Stimulated activated CD4-positive, alpha-beta T cell treated with anti-CD3 and anti-CD28 coated beads, Interleukin-1b, Interleukin-23, amount 100 ng/mL, for 4 hours (primary cell): ENCODE measurements around the gene GALNT3.
A peak's percentile ranks its signal among the peaks of the same experiment; 100 is the strongest.

Experiments
- DNase-seq, 2 donors: peaks; one replicate each; pipeline ENCODE4 v3.0.0-alpha.2; 2020; ENCODE audit warnings: low read depth in 2 of 2

GALNT3 gene

DNA sequence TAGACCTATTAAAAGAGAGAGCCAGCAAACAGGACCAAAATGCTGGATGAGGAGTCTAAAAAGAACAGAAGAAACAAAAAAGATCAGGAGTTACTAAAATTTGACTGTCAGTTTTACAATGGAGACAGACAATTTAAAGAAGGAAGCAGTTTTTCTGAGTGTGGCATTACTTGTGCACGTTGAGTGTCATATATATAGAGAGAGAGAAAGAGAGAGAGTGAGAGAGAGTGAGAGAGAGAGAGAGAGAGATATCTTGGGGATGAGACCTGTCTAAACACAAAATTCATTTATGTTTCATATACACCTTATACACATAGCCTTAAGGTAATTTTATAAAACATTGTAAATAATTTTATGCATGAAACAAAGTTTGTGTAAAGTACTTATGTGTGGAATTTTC lies 2.1 kb upstream of the GALNT3 start:
- DNase-seq, result no peak

DNA sequence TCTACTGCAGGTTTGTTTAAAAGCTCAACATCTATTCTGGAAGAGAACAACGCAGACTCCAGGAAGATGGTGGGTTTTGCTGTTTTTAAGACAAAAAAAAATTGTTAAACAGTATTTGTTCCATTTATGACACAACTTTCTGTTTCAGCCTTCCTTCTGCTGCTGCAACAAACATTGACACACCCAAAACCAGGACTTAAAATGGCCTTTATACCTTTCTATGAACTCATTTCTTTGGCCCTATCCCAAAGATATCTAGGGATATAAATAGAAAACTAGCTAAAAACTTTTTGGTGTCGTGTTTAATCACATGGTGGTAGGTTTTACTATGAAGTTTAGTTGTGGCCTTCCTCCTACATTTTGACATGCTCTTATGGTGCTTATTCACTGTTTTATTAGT lies 964 bp upstream of the GALNT3 start:
- DNase-seq, result no peak

DNA sequence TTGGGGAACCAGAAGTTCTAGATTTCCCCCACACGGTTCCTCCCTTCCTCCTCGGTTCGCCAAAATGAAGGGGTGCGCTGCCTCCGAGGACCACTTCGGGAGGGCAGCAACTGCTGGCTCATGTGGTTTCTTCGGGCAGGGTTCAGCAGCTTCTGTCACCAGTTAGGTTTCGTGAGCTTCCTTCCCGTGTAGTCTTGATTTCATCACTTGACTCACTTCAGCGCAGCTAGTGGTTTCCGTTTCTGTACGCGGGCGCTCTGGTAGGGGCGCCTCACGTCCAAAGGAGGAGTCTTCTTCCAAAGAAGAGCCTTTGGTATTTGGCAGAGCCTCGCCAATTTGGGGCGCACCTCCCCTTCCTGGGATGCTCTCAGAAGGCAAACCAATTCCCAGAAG lies 485 bp upstream of the GALNT3 start:
- DNase-seq, result peak in 1 of 2 donors; percentile 23

DNA sequence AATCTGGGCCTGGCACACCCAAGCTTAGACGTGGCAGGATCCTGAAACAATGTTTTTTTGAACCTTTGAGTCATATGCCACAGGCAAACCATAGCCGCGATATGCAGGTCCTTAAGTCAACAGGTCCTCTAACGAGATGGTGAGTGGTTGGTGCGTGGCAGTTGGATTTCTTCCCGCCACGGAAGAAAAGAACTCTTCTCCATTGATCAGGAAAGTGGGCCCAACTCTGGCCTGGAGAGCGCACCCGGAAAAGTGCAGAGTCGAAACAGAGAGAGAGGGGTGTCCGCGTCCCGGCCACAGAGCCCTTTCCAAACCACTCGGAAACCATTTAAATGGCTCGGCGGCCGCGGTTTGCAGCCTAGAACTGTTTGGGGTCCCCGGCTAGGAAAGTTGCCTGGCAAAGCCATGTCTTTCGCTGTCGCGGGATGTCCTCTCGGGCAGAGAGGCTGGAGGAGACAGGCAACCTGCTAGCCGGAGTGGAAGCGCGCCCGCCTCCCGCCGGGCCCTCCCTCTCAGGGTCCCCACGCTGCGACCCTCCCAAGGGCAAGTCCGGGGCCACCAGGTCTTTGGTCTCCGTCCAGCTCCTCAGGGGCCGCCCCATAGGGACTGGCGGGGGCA lies 777 bp downstream of the GALNT3 start:
- no peak for DNase-seq

DNA sequence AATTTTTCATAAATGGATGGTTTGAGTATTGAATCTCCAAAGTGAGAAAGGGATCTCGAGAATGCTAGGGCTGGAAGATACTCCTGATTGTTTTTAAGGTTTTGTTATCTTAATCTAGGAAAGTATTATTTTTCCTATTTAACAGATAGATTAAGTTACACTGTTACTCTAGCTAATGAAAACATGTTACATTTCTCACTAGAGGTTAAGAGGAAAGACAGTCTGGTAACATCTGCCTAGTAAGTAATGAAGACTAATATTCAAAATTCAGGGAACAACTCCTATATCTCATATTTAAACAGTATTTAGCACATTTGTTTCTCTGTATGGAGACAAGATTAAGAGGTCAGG lies 2.0 kb downstream of the GALNT3 start:
- DNase-seq, result no peak

DNA sequence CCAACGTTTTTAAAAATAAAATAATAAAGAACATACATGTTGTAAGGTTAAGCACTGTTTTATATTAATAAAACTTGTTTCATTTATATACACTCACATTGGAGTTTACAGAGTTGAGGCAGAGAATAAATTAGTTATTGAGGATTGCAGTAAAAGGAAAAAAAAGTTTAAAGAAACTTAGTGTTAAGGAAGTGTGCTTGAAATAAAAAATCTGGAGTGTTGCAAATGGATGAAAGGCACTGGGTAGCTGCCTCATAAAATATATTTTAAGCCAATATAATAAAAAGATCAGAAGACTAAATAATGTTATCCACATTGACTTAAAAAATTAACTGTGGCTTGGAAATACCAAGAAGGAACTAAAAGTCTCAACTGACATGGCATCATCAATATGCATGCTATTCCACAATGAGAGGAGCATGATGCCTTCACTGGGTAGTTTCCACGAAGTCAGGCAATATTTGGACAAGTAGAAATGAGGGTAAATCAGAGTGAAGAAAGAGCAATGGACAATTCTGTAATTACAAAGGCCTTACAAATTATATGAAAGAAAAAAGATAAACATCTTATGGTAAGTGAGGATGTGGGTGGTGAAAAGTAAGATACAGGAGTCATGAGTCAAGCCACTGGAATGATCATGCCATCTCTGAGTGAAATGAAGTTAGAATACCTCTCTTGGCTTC lies 2.5 kb downstream of the GALNT3 start:
- DNase-seq, result no peak

DNA sequence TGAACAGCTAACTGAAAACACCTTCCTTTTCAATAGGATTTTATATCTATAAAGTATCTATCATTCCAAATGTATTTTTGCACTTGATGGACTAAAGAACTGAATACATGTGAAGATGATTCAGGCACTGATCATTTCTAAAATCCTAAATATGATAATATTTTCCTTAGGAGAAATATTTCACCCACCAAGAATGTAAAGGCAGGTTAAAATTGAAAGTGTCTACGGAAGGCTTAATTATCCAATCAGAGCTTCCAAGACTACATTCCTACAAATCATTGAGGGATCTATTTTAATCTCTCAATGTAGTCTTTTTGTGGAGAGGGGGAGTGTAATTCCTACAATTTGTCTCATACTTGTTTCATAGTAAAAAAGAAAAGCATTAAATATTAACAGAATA lies 3.6 kb downstream of the GALNT3 start:
- DNase-seq, result no peak

DNA sequence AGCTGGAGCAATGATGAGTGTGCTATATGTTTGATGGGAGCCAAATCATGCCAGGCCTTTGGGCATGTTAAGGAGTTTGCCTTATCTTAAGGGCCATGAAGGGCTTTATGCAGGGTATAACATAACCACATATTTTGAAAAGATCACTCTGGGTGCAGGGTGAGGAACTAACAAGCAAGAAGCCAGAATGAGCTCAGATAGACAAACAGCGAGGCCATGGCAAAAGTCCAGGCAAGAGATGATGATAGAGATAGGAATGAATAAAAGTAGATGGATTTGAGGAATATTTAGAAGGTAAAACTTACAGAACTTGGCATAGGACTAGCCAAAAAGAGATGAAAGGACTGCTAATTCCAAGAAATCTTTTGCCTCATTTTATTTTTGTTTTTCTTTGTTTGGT lies 6.7 kb downstream of the GALNT3 start:
- no peak for DNase-seq

DNA sequence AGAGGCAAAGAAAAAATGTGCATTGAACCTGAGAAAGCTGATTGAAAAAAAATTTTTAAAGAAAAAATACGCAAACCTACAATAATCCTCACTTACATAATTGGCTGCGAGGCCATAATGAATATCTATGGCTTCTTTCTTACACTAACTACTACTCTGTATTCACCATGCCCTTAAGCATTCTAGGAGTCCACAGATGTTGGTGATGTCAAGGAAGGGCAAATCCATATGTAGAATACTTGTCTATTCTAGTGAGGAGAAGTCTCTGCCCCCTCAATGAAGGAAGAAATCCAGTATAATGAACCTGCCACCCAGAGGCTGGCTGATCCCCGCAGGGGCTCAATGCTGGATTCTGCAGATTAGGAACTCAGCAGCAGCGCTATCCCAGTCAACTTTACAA lies 14.3 kb downstream of the GALNT3 start:
- DNase-seq, result no peak

DNA sequence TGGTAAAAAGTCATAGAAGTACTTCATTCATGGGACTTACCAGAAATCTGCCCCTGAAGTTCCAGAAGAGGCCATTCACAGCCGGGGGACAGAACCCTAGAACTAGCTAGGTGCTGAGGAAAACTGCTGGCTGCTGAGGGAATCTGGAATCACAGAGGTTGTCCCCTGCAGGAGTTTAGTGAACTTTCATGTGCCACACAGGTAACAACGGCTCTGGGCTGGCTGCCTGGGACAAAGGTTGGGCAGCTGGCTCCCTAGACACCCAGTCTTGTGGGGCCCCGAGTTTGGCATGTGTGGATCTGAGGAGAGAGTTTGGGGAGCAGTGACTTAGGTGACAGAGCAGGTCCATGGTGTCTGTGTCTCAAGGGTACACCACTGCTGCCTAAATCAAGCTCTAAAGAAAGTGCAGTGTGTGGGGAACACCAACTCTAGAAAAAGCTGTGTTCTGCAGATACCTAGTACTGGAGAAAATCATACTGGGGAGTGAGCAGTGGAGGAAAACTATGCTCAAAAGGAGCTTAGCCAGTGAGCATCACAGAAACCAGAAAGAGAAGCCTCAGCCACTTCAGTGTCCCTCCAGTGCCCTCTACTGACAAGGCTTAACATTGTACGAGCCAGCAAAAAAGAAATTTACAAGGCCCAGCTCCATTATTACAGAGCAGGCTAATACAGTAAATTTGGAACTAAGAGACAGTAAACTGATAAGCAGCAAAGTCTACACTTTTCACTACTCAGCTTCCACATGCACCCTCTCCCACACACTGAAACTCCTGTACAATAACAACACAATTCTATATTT lies 15.2 kb downstream of the GALNT3 start:
- DNase-seq, result no peak

DNA sequence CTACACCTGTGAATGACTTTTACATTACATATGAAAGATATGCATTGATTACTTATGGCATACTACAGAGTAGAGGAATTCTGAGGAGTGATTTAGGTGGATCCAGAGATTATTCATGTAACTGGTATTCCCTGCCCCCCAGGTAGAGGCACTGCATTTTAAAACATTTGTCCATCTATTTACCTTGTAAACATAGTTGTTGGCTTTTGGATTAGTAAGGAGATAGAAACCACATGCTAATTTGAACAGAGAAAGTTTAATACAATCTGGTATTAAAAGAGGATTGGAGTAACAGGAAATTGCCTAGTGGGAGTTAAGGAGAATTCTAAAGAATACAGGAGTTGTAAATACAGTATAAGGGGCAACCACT lies 15.9 kb downstream of the GALNT3 start:
- DNase-seq, result no peak

DNA sequence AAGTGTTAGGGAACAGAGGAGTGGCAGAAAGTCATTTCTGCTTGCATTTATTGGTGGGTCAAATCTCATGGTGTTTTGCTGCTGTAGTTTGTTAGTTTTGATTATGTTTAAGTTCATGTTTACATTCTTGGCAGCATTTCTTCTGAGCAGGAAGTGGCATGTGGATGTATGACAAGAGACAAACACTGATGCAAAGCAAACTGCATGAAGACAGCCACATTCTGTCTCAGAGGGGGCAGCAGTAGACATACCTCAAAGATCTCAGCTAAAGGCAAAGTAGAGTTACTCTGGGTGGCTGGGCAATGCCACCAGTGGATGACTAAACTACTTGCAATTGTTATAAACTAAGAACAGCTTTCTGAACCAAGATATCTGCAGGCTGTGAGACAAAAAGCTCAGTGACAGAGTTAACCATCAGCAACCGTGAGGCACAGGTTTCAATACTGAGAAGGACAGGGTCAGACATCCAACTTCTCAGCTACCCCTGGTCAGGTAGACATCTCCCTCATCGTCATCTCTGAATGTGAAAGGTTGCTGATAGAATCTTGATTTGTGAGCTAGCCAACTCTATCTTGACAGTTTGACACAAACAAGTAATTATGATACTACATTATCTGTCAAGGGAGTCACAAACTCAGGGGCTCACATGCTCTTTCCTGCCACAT lies 16.4 kb downstream of the GALNT3 start:
- DNase-seq, result no peak

DNA sequence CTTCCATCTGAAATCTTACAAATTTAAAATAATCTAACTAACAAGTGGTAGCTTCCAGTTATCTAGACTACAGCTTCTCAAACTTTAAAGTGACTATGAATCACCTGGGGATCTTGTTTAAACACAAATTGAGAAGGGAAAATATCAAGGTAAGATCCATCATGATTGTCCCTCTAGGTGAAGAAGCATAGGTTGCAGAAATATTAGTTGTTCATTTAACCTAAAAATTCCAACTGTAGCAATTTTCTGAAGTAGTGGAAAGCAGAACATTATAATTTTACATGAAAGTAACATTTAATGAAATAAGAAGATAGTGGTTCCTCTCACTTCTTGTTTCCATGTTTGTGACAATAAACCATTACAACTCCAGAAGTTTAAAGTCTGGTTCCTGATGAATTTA lies 17.3 kb downstream of the GALNT3 start:
- DNase-seq, result no peak

DNA sequence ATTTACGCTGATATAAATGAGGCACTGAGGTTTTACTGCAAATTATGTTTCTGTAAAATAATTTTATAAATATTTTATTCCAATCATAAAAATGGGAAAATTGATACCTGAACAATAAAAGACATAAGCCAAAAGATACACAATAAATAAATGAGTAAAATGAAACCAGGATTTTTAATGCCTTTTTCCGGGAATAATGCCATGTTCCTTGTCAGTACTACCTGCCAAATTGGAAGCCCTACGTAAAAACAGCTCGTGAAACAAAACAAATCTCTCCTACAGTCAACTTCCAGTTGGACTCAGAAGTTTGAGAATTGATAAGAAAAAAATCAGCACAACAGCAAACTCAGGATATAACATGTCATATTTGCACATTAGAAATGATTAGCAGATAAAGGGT lies 18.0 kb downstream of the GALNT3 start:
- no peak for DNase-seq

DNA sequence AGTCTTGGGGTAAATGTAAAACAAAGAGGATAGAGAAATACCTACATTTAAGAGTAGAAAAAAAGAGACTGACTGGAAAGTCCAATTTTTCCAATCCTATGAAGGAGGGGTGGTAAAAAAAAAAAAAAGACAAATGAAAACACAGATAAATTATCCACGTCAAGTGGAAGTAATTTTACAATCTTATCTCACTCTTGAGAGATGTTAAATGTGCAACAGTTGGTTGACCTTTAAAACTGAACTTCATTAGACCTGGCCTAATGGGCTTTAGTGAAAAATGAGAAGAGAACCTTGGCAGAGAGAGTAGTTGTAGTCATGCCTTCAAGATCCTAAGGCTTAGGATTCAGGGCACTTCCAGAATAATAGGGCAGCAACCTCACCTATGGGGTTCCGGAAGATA lies 20.4 kb downstream of the GALNT3 start:
- no peak for DNase-seq

DNA sequence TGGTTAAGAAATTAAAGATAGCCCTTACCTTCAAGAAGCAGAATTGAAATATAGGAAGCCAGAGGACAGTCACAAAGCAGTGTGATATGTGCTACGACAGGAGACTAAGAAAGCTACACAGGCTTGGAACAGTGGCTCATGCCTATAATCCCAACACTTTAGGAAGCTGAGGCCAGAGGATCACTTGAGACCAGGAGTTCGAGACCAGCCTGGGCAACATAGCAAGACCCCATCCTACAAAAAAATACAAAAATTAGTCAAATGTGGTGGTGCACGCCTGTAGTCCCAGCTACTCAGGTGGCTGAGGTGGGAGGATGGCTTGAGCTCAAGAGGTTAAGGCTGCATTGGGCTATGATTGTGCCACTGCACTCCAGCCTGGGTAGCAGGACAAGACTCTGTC lies 21.9 kb downstream of the GALNT3 start:
- DNase-seq, result no peak

DNA sequence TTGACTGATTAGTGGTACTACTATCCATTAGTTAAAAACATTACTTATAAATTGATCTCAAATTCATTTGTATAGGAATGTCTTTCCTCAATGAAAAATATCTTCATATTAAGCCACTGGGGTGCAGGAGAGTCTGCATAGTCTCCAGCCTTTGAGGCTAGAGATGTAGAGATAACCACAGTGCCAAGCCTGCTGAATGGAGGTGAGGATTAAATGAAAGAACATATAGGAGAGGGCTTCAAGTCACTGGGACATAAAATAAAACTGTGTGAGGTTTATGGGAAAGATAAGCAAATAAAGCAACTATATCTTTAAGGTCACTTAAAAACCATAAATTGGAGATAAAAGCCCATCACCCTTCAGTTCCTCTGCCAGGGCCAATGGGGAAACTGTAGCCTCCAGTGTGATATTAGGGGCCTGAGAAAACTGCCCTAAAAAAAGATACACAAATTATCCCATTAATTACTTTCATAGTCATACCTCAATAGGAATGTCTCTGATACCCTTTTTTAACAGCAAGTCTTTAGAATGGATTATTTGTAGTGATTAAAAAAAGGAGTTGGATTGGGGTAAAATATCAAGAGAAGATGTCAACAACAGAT lies 27.6 kb downstream of the GALNT3 start:
- no peak for DNase-seq

DNA sequence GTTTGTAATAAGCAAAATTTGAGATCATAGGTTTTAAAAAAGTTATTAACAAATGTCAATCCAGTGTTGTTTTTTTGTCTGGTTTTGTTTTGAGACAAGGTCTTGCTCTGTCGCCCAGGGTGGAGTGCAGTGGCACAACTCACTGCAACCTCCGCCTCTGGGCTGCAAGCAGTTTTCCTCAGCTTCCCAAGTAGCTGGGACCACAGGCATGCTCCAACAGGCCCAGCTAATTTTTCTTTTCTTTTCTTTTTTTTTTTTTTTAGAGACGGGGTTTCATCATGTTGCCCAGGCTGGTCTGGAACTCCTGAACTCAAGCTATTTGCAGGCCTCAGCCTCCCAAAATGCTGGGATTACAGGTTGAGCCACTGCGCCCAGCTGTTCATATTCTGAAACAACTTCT lies 31.3 kb downstream of the GALNT3 start:
- no peak for DNase-seq

DNA sequence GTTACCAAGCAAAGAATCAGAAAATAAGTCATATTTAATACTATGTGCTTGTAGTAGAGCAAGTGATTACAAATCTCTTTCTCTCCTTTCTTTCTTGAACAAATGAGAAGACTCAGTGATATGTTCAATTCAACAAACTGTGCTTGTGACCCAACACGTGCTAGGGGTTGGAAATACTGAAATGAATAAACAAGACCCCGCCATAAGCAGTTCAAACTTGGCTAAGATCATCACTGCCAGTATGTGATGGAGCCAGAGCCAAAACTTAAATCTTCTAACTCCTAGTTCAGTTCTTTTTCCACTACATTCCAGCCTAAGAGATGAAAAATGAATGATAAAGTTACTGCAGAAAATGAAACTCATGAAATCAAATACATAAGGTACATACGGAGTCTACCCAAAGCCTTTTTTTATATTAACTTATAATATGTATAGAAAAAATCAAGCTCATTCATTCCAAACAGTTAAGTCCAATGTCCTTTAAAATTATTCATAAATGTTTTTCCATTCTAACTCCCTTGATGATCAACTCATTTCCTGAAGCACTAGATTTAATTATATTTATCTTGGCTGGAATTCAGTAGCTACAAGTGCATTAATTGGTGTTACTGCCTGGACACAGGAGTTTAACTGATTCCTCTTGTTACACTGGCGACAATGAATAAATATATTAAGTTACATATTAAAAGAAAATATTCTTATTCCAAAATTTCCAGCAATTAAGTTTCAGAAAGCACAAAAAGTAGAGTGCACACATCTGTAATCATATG lies 36.0 kb downstream of the GALNT3 start:
- no peak for DNase-seq

DNA sequence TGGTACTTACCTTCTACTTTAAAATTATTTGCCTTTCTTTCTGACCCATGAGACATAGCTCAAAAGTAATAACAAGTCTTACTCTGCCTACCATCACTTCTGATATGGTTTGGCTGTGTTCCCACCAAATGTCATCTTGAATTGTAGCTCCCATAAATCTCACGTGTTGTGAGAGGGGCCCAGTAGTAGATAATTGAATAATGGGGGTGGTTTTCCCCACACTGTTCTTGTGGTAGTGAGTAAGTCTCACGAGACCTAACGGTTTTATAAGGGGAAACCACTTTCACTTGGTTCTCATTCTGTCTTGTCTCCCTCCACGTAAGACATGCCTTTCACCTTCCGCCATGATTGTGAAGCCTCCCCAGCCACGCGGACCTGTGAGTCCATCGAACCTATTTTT lies 47.5 kb downstream of the GALNT3 start:
- no peak for DNase-seq

DNA sequence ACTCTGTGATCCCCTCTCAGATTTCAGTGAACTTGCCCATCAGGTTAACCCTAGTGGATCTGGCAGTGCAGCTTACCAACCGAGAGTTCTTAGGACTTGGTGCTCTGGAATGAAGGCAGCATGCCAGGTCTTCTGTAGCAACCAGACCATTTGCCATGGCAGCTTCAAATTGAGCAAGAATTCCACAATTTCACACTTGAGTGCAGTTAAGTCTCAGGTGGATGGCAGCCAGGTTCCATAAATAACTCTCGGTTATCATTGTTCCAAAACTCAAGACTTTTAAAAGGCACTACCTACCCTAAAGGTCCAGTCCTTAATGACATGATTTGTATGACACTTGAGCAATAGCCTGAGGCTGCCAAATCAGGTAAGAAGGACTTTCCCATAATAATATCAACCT lies 48.1 kb downstream of the GALNT3 start:
- DNase-seq, result no peak

DNA sequence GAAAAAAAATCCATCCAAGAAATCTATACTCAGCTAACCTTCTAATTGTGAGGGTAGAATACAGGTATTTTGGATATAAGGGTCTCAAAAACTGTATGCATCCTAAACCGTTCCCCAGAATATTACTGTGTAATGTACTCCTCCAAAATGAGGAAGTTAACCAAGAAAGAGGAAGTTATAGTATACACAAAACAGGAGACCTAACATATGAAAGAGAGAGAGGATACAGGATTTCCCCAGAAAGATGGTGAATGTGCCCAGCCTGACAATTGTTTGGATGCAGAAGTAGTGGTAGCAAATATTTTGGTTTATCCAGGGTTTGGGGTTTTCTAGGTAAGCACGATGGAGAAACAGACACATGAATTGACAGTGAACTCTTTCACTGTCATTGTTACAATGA lies 50.6 kb downstream of the GALNT3 start:
- DNase-seq, result no peak
